IMR-90 (cell line): ENCODE data around the gene SPNS2. TPM values are rescaled to one million over a fixed set of nuclear protein-coding genes. Genes with fewer than 3 reads are reported as not detected.

ENCODE experiments used
- ATAC-seq: fragments of 200-7000 bp; cut with Tn5 transposase; 2 replicates; pipeline ENCODE4 v1.9.1; 2020; ENCODE audit warnings: low read depth, mild to moderate bottlenecking, moderate library complexity
- BruUV-seq: library from RNA; stranded (reverse); fragments of 400-500 nt; replicated peaks from 2 replicates; lab custom pipeline; 2021; lab: Mats Ljungman, UMichigan
- CTCF ChIA-PET: fragments of 300-600 bp; formaldehyde crosslinking; extraction: SDS; loops from one replicate; lab custom pipeline; 2021; ENCODE audit warnings: antibody characterized with exemption; lab: Yijun Ruan, JAX
- POLR2A ChIA-PET: fragments of 300-600 bp; sonication (Branson Sonifier 250); formaldehyde crosslinking; loops from one replicate; lab custom pipeline; 2022; ENCODE audit warnings: antibody characterized with exemption; ENCODE audit not compliant: unreplicated experiment; lab: Charles Lee
- DNase-seq: peaks from one replicate; pipeline ENCODE4 v3.0.0; 2013
- H2AFZ ChIP-seq: replicated peaks from 2 replicates; pipeline ENCODE3; 2013; ENCODE audit warnings: low read length, mild to moderate bottlenecking; ENCODE audit not compliant: poor library complexity
- H2AK5ac ChIP-seq: 2 replicates; pipeline ENCODE4 v1.6.1; 2013; ENCODE audit warnings: low read depth, low read length, inconsistent platforms
- H2AK9ac ChIP-seq: replicated peaks from 2 replicates; pipeline ENCODE3; 2013; ENCODE audit warnings: mild to moderate bottlenecking, low read depth, low read length, moderate library complexity; ENCODE audit not compliant: poor library complexity
- H2BK120ac ChIP-seq: 2 replicates; pipeline ENCODE4 v1.6.1; 2013; ENCODE audit warnings: low read depth, low read length, inconsistent platforms
- H2BK15ac ChIP-seq: 3 replicates; pipeline ENCODE4 v1.6.1; 2013; ENCODE audit warnings: low read depth, low read length, inconsistent platforms
- H2BK20ac ChIP-seq: 2 replicates; pipeline ENCODE4 v1.6.1; 2013; ENCODE audit warnings: low read depth, mild to moderate bottlenecking, inconsistent platforms, low read length, moderate library complexity
- H2BK5ac ChIP-seq: 2 replicates; pipeline ENCODE4 v1.6.1; 2013; ENCODE audit warnings: mild to moderate bottlenecking, low read depth, low read length, inconsistent platforms; ENCODE audit not compliant: poor library complexity, severe bottlenecking
- H3K14ac ChIP-seq: replicated peaks from 2 replicates; pipeline ENCODE4 v1.6.1; 2013; ENCODE audit warnings: low read depth, low read length, inconsistent platforms
- H3K18ac ChIP-seq: 2 replicates; pipeline ENCODE4 v1.6.1; 2013; ENCODE audit warnings: low read depth, low read length, control low read depth
- H3K23ac ChIP-seq: 2 replicates; pipeline ENCODE4 v1.6.1; 2013; ENCODE audit warnings: low read depth, low read length, inconsistent platforms
- H3K27ac ChIP-seq: 2 replicates; pipeline ENCODE4 v1.5.1; 2013; ENCODE audit warnings: mild to moderate bottlenecking, control low read depth, low read length; ENCODE audit not compliant: insufficient read depth
- H3K27me3 ChIP-seq: 2 replicates; pipeline ENCODE4 v1.6.1; 2013; ENCODE audit warnings: low read length; ENCODE audit not compliant: control insufficient read depth, insufficient read depth
- H3K36me3 ChIP-seq: 2 replicates; pipeline ENCODE4 v1.6.1; 2013; ENCODE audit warnings: low read length, mixed read lengths; ENCODE audit not compliant: control insufficient read depth, insufficient read depth
- H3K4ac ChIP-seq: 2 replicates; pipeline ENCODE4 v1.6.1; 2013; ENCODE audit warnings: low read depth, low read length, inconsistent platforms
- H3K4me1 ChIP-seq: 2 replicates; pipeline ENCODE4 v1.6.1; 2013; ENCODE audit warnings: low read length, mixed read lengths; ENCODE audit not compliant: control insufficient read depth, insufficient read depth
- H3K4me2 ChIP-seq: 2 replicates; pipeline ENCODE4 v1.6.1; 2013; ENCODE audit warnings: low read depth, mild to moderate bottlenecking, control low read depth, low read length, moderate library complexity
- H3K4me3 ChIP-seq: 2 replicates; pipeline ENCODE4 v1.5.1; 2013; ENCODE audit warnings: low read depth, mild to moderate bottlenecking, control low read depth, low read length, moderate library complexity; ENCODE audit not compliant: insufficient read depth
- H3K56ac ChIP-seq: 2 replicates; pipeline ENCODE4 v1.6.1; 2013; ENCODE audit warnings: low read length, inconsistent platforms; ENCODE audit not compliant: insufficient read depth; ENCODE audit errors: extremely low read depth
- H3K79me1 ChIP-seq, 2 experiments: 2 replicates each; pipeline ENCODE4 v1.6.1; 2013; ENCODE audit warnings: low read length in 2 of 2, inconsistent platforms in 1 of 2, low read depth in 1 of 2
- H3K9ac ChIP-seq: 2 replicates; pipeline ENCODE4 v1.6.1; 2013; ENCODE audit warnings: low read depth, low read length, control low read depth
- H3K9me1 ChIP-seq: 2 replicates; pipeline ENCODE4 v1.6.1; 2013; ENCODE audit warnings: low read length, inconsistent platforms; ENCODE audit not compliant: insufficient read depth
- H3K9me3 ChIP-seq: 2 replicates; pipeline ENCODE4 v1.6.1; 2013; ENCODE audit warnings: low read length; ENCODE audit not compliant: control insufficient read depth, insufficient read depth
- H4K20me1 ChIP-seq: 2 replicates; pipeline ENCODE4 v1.6.1; 2013; ENCODE audit warnings: low read length, inconsistent platforms; ENCODE audit not compliant: insufficient read depth
- H4K5ac ChIP-seq: 2 replicates; pipeline ENCODE4 v1.6.1; 2013; ENCODE audit warnings: mild to moderate bottlenecking, low read depth, low read length, control low read depth
- H4K8ac ChIP-seq, 2 experiments: 2 replicates each; pipeline ENCODE4 v1.6.1; 2013; ENCODE audit warnings: low read depth in 2 of 2, low read length in 2 of 2, control low read depth in 1 of 2, inconsistent platforms in 1 of 2
- H4K91ac ChIP-seq: 2 replicates; pipeline ENCODE4 v1.6.1; 2013; ENCODE audit warnings: low read depth, low read length, inconsistent platforms; ENCODE audit not compliant: insufficient read depth
- ELK1 ChIP-seq: fragments of 150-350 bp; IDR thresholded peaks from 2 replicates; pipeline ENCODE4 v1.6.1; 2016; ENCODE audit warnings: low read depth, mild to moderate bottlenecking, low read length, moderate library complexity, borderline replicate concordance
- FOS ChIP-seq: fragments of 150-350 bp; IDR thresholded peaks from 2 replicates; pipeline ENCODE4 v1.6.1; 2016; ENCODE audit warnings: low read depth, low read length
- MAFK ChIP-seq: IDR thresholded peaks from 2 replicates; pipeline ENCODE4 v1.6.1; 2012; ENCODE audit warnings: low read depth, low read length, improper control_type of control experiment
- RCOR1 ChIP-seq: IDR thresholded peaks from 2 replicates; pipeline ENCODE4 v1.6.1; 2012; ENCODE audit warnings: mild to moderate bottlenecking, low read length, improper control_type of control experiment; ENCODE audit not compliant: insufficient replicate concordance
- whole genome bisulfite sequencing, 2 experiments: methylation state at CpG; one replicate each; pipeline versions ENCODE4 v1.1.5 to v1.1.7; 2013; ENCODE audit warnings: missing lambda C conversion rate in 2 of 2; ENCODE audit not compliant: insufficient read length in 1 of 2; ENCODE audit errors: extremely low coverage in 2 of 2; 5-methylcytosine and 5-hydroxymethylcytosine counted together
- dilution Hi-C: fragments of 300-500 bp; cut with HindIII; formaldehyde crosslinking; loops from one replicate; pipeline ENCODE4 v1.14.3; 2018; ENCODE audit warnings: low sequenced_read_pairs; ENCODE audit not compliant: unreplicated experiment
- in situ Hi-C: fragments of 300-500 bp; cut with MboI; formaldehyde crosslinking; loops from 3 replicates; pipeline ENCODE4 v1.14.3; 2019; ENCODE audit warnings: low sequenced_read_pairs, inconsistent platforms, mixed read lengths
- intact Hi-C: fragments of 100-400 bp; cut with micrococcal nuclease; formaldehyde crosslinking; loops from 2 replicates; pipeline ENCODE4 v1.10.0; 2022
- polyA plus RNA-seq, 3 experiments: library from polyadenylated mRNA; depleted of rRNA; stranded (reverse); fragments of >200 nt; gene quantifications; 2 replicates each; pipeline ENCODE4 v1.2.3, GENCODE V29; 2012; ENCODE audit warnings: low replicate concordance in 1 of 3
- total RNA-seq: library from RNA; depleted of rRNA; stranded (reverse); fragments of >200 nt; gene quantifications from 2 replicates; pipeline ENCODE4 v1.2.3, GENCODE V29; 2012
- TF ChIP-seq, protein P1 (sequence below): fragments of 150-350 bp; IDR thresholded peaks from 2 replicates; pipeline ENCODE4 v1.6.1; 2017; ENCODE audit warnings: mild to moderate bottlenecking, antibody characterized with exemption, low read length, low read depth

The SPNS2 gene
- total and polyA plus RNA-seq, 2 of the 4 experiments (the other 2 are of a cell fraction): under 0.01 TPM; not detected in 1

GRCh38 chr17:4499431-4500190 lies 930 bp downstream of the SPNS2 start (continued):
- TF ChIP-seq ELK1: no peak

DNA sequence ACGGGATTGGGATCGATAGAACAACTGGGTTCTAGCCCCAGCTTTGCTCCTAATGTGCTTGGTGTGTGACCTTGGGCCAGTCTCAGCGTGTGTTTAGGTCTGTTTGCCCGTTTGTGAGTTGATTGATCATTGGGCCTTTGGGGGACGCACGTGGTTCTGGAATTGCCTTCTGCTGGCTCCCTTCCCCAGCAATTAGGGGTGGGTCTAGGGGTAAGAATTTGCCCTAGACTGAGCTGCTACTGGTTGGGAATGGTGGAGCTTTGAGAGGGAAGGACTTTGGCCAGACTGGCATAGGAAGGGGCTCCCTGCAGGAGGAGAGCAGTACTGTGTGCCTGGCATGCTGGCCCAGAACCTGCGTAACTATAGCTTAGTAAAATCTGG lies 1.5 kb downstream of the SPNS2 start:
- Histone ChIP-seq H3K56ac (no peak overlapping the region), H4K20me1 (peaks cover 6% of the 10 kb centered on the region), H2AK9ac (no peak overlapping the region), H2BK120ac (no peak overlapping the region), H3K79me1 (no peaks in the 10 kb centered on the region), H3K23ac (no peak overlapping the region), H3K9me3 (no peaks in the 10 kb centered on the region), H3K36me3 (no peaks in the 10 kb centered on the region), H3K27me3 (peaks cover 67% of the 10 kb centered on the region), H2BK5ac (no peak overlapping the region), H4K91ac (no peak overlapping the region), H3K4me3 (no peak overlapping the region), H2BK15ac (no peak overlapping the region), H3K27ac (no peak overlapping the region), H3K18ac (no peak overlapping the region), H2AFZ (no peak overlapping the region), H2AK5ac (no peak overlapping the region), H3K4ac (no peak overlapping the region), H2BK20ac (no peak overlapping the region), H3K14ac (no peak overlapping the region), H3K4me1 (no peaks in the 10 kb centered on the region), H3K9me1 (no peaks in the 10 kb centered on the region), H3K9ac (no peak overlapping the region), H3K4me2 (no peak overlapping the region), H4K5ac (no peak overlapping the region), H4K8ac (no peak overlapping the region)
- TF ChIP-seq, protein P1, sequence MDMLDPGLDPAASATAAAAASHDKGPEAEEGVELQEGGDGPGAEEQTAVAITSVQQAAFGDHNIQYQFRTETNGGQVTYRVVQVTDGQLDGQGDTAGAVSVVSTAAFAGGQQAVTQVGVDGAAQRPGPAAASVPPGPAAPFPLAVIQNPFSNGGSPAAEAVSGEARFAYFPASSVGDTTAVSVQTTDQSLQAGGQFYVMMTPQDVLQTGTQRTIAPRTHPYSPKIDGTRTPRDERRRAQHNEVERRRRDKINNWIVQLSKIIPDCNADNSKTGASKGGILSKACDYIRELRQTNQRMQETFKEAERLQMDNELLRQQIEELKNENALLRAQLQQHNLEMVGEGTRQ: no peak
- TF ChIP-seq MAFK: no peak
- no peak for TF ChIP-seq FOS
- no peak for TF ChIP-seq RCOR1
- WGBS, 2 experiments: no CpG with 5 or more reads among the region's 7 CpGs
- ATAC-seq (no peak), DNase-seq (no peak)
- in situ Hi-C loops: no loop called here
- dilution Hi-C loops: no loop called here
- BruUV-seq: no TSS peak
- ChIA-PET CTCF (no interaction called here), POLR2A (no interaction called here)
- intact Hi-C loops: no loop called here
